ENCODE data around the gene POLR2F. TPM values are rescaled to one million over a fixed set of nuclear protein-coding genes. Genes with fewer than 3 reads are reported as not detected.
A peak's percentile ranks its signal among the peaks of the same experiment; 100 is the strongest.

The POLR2F gene
- total RNA-seq, 2 donors from 2014 or later: 98.0 to 105 TPM

DNA sequence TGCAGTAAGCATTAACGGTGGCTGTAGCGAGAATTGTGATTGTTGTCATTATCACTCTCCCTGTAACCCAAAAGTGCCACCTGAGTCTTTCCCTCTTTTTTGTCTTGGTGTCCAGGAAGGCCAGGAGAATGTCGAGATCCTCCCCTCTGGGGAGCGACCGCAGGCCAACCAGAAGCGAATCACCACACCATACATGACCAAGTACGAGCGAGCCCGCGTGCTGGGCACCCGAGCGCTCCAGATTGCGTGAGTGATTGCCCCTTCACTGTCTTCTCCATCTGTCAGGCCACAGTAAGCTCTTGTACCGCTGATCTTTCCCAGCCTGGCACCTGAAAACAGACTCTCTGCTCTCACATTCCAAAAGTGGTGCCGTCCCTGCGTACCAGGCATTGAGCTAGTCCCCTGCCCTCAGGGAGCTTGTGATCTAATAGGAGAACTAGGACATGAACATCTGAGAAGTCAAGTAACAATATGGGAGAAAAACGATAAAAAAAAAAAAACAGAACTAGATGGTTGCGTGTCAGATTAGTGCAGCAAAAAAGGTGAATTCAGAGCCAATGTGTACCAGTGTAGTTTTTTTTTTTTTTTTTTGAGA, 5.8 kb downstream of the POLR2F start:
- H3K4me3 ChIP-seq (ENCODE audit: low read length): no peak overlapping the region
- 93 to 95% methylated on average over 14 to 18 of the region's 18 CpGs for WGBS, 2 experiments (ENCODE audit: insufficient coverage in 1 of 2, insufficient read length in 1 of 2)
- DNase-seq: no peak

DNA sequence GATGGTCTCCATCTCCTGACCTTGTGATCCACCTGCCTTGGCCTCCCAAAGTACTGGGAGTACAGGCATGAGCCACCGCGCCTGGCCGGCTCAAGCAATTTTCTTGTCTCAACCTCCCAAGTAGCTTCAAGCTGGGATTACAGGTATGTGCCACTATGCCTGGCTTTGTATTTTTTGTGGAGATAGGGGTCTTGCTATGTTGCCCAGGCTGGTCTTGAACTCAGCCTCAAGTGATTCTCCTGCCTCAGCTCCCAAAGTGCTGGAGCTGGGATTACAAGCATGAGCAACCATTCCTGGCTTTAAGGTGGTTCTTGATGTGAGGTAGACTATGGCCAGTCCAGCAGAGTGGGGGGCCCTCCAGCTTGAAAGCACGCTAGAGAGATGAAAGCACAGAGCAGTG, 7.6 kb downstream of the POLR2F start:
- no peak overlapping the region for H3K27ac ChIP-seq (ENCODE audit: low read depth, low read length)
- H3K27ac Mint-ChIP-seq: no peak overlapping the region
- H3K36me3 ChIP-seq (ENCODE audit: control insufficient read depth, insufficient read depth, low read length): peaks cover 62% of the 10 kb centered on the region
- H3K4me1 ChIP-seq (ENCODE audit: control insufficient read depth, insufficient read depth, low read length): no peaks in the 10 kb centered on the region
- 67 to 94% methylated on average over 1 to 4 of the region's 4 CpGs for WGBS, 2 experiments (ENCODE audit: insufficient coverage in 1 of 2, insufficient read length in 1 of 2)
- DNase-seq: no peak
- no peaks in the 10 kb centered on the region for H3K4me1 Mint-ChIP-seq
- TF ChIP-seq, protein P1, sequence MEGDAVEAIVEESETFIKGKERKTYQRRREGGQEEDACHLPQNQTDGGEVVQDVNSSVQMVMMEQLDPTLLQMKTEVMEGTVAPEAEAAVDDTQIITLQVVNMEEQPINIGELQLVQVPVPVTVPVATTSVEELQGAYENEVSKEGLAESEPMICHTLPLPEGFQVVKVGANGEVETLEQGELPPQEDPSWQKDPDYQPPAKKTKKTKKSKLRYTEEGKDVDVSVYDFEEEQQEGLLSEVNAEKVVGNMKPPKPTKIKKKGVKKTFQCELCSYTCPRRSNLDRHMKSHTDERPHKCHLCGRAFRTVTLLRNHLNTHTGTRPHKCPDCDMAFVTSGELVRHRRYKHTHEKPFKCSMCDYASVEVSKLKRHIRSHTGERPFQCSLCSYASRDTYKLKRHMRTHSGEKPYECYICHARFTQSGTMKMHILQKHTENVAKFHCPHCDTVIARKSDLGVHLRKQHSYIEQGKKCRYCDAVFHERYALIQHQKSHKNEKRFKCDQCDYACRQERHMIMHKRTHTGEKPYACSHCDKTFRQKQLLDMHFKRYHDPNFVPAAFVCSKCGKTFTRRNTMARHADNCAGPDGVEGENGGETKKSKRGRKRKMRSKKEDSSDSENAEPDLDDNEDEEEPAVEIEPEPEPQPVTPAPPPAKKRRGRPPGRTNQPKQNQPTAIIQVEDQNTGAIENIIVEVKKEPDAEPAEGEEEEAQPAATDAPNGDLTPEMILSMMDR (conservative IDR thresholded peaks at IDR 0.05): no peak
- no peaks in the 10 kb centered on the region for H3K27me3 ChIP-seq (ENCODE audit: control insufficient read depth, insufficient read depth, low read length, poor library complexity, severe bottlenecking)
- H3K9me3 ChIP-seq (ENCODE audit: control insufficient read depth, low read length): peaks cover 6% of the 10 kb centered on the region
- H3K4me3 ChIP-seq (ENCODE audit: low read length): no peak overlapping the region
- no peak overlapping the region for H3K9ac ChIP-seq (ENCODE audit: extremely low read depth, low read length, poor library complexity, severe bottlenecking)
- H3K9me3 Mint-ChIP-seq: no peaks in the 10 kb centered on the region
- H3K4me3 Mint-ChIP-seq: no peak overlapping the region
- peaks cover 65% of the 10 kb centered on the region for H3K36me3 Mint-ChIP-seq (ENCODE audit: low read depth)
- H3K27me3 Mint-ChIP-seq (ENCODE audit: insufficient read depth): no peaks in the 10 kb centered on the region

More for the DNA sequence above, 5.8 kb downstream of the POLR2F start:
- Histone ChIP-seq H3K4me1 (ENCODE audit: control insufficient read depth, insufficient read depth, low read length) (no peaks in the 10 kb centered on the region), H3K27me3 (ENCODE audit: control insufficient read depth, insufficient read depth, low read length, poor library complexity, severe bottlenecking) (no peaks in the 10 kb centered on the region), H3K27ac (ENCODE audit: low read depth, low read length) (no peak overlapping the region), H3K9ac (ENCODE audit: extremely low read depth, low read length, poor library complexity, severe bottlenecking) (no peak overlapping the region), H3K36me3 (ENCODE audit: control insufficient read depth, insufficient read depth, low read length) (peaks cover 55% of the 10 kb centered on the region), H3K9me3 (ENCODE audit: control insufficient read depth, low read length) (peaks cover 6% of the 10 kb centered on the region)
- H3K27me3 Mint-ChIP-seq (ENCODE audit: insufficient read depth): no peaks in the 10 kb centered on the region
- TF ChIP-seq, protein P1 (conservative IDR thresholded peaks at IDR 0.05): no peak
- H3K36me3 Mint-ChIP-seq (ENCODE audit: low read depth): peaks cover 59% of the 10 kb centered on the region
- no peak overlapping the region for H3K4me3 Mint-ChIP-seq
- H3K27ac Mint-ChIP-seq: no peak overlapping the region
- peaks cover 6% of the 10 kb centered on the region for H3K4me1 Mint-ChIP-seq
- H3K9me3 Mint-ChIP-seq: no peaks in the 10 kb centered on the region

DNA sequence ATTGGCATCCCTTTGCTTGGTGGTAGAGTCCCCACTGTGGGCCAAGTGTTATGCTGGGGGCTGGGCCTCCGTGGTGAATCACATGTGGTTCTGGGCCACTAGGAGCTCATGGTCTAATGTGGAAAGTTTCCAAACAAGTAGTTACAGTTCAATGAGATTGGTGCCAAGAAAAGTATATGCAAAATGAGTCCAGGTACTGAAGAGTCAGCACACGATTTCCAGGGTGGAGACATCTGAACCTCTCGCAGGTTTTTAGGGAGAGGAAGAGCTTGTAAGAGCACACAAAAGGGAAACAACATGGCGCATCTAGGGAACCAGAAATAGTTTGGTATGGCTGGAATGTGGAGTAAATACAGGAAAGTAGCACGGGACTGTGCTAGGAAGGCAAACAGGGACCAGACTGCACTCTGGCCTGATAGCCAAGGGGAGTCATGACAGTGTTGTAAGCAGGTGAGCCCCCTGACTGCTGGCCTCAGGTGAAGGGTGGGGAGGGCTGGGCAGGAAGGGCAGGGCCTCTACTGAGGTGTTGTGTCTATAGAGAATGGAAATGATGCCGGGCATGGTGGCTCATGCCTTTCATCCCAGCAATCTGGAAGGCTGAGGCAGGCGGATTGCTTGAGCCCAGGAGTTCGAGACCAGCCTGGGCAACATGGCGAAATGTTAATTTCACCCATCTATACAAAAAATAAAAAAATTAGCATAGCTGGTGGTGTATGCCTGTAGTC, 12.6 kb downstream of the POLR2F start:
- Mint-ChIP-seq H3K27me3 (ENCODE audit: insufficient read depth) (no peaks in the 10 kb centered on the region), H3K9me3 (no peaks in the 10 kb centered on the region), H3K4me1 (no peaks in the 10 kb centered on the region), H3K36me3 (ENCODE audit: low read depth) (peaks cover 58% of the 10 kb centered on the region), H3K4me3 (no peak overlapping the region), H3K27ac (peak overlapping the region; percentile 76)
- Histone ChIP-seq H3K27ac (ENCODE audit: low read depth, low read length) (no peak overlapping the region), H3K4me3 (ENCODE audit: low read length) (no peak overlapping the region), H3K4me1 (ENCODE audit: control insufficient read depth, insufficient read depth, low read length) (peaks cover 4% of the 10 kb centered on the region), H3K36me3 (ENCODE audit: control insufficient read depth, insufficient read depth, low read length) (peaks cover 44% of the 10 kb centered on the region), H3K9me3 (ENCODE audit: control insufficient read depth, low read length) (no peaks in the 10 kb centered on the region), H3K9ac (ENCODE audit: extremely low read depth, low read length, poor library complexity, severe bottlenecking) (no peak overlapping the region), H3K27me3 (ENCODE audit: control insufficient read depth, insufficient read depth, low read length, poor library complexity, severe bottlenecking) (no peaks in the 10 kb centered on the region)
- TF ChIP-seq, protein P1 (conservative IDR thresholded peaks at IDR 0.05): no peak
- WGBS, 2 experiments (ENCODE audit: insufficient coverage in 1 of 2, insufficient read length in 1 of 2): 91 to 93% methylated on average over 6 to 9 of the region's 9 CpGs
- no peak for DNase-seq
